CD4-positive, alpha-beta T cell (primary cell): ENCODE data around the gene ASXL1. TPM values are rescaled to one million over a fixed set of nuclear protein-coding genes. Genes with fewer than 3 reads are reported as not detected.

Experiments used
- ATAC-seq: fragments of 200-7000 bp; cut with Tn5 transposase; one replicate; pipeline ENCODE4 v1.10.0; 2022; ENCODE audit warnings: mild to moderate bottlenecking; ENCODE audit not compliant: poor library complexity
- CTCF ChIA-PET: fragments of 350-600 bp; sonication (Branson Sonifier 250); formaldehyde crosslinking; loops from one replicate; lab custom pipeline; 2021; ENCODE audit warnings: antibody characterized with exemption, inconsistent platforms; lab: Charles Lee
- POLR2A ChIA-PET: fragments of 350-600 bp; sonication (Branson Sonifier 250); formaldehyde crosslinking; loops from one replicate; lab custom pipeline; 2021; ENCODE audit warnings: antibody characterized with exemption, inconsistent platforms; lab: Charles Lee
- DNase-seq, 14 experiments: peaks; one replicate each; pipeline ENCODE4 v3.0.0-alpha.2; 2013 to 2020; ENCODE audit warnings: mixed read lengths in 2 of 14
- H3K27ac ChIP-seq, 2 donors: one replicate each; pipeline versions ENCODE4 v1.5.1 to v1.7.0; 2013; ENCODE audit warnings: low read length in 2 of 2, low read depth in 1 of 2, mild to moderate bottlenecking in 1 of 2
- H3K27me3 ChIP-seq, 2 experiments: 1 replicate in 1 of 2; 2 replicates in 1 of 2; pipeline versions ENCODE4 v1.6.1 to v1.7.0; 2013; ENCODE audit warnings: low read length in 2 of 2, control low read depth in 1 of 2, mild to moderate bottlenecking in 1 of 2, moderate library complexity in 1 of 2; ENCODE audit not compliant: insufficient read depth in 2 of 2, control insufficient read depth in 1 of 2
- H3K36me3 ChIP-seq: one replicate; pipeline ENCODE4 v1.6.1; 2013; ENCODE audit warnings: low read length, control low read depth; ENCODE audit not compliant: insufficient read depth
- H3K4me1 ChIP-seq: one replicate; pipeline ENCODE4 v1.6.1; 2013; ENCODE audit warnings: low read length, control low read depth; ENCODE audit not compliant: insufficient read depth
- H3K4me3 ChIP-seq: one replicate; pipeline ENCODE4 v1.5.1; 2013; ENCODE audit warnings: mild to moderate bottlenecking, low read length, moderate library complexity
- H3K9me3 ChIP-seq, 2 experiments: 1 replicate in 1 of 2; 2 replicates in 1 of 2; pipeline versions ENCODE4 v1.6.1 to v1.7.0; 2013; ENCODE audit warnings: low read length in 2 of 2, mild to moderate bottlenecking in 2 of 2, control low read depth in 1 of 2, moderate library complexity in 1 of 2; ENCODE audit not compliant: control insufficient read depth in 1 of 2, insufficient read depth in 1 of 2
- H3K27ac Mint-ChIP-seq: one replicate; pipeline ENCODE4 v1.8.0; 2020; ENCODE audit warnings: mixed read lengths
- H3K27me3 Mint-ChIP-seq: one replicate; pipeline ENCODE4 v1.8.0; 2021; ENCODE audit warnings: mixed read lengths
- H3K36me3 Mint-ChIP-seq: one replicate; pipeline ENCODE4 v1.8.0; 2021; ENCODE audit warnings: low read depth, mixed read lengths
- H3K4me1 Mint-ChIP-seq: one replicate; pipeline ENCODE4 v1.8.0; 2021; ENCODE audit warnings: low read depth, mixed read lengths
- H3K4me3 Mint-ChIP-seq: one replicate; pipeline ENCODE4 v1.8.0; 2020; ENCODE audit warnings: mild to moderate bottlenecking, mixed read lengths
- H3K9me3 Mint-ChIP-seq: one replicate; pipeline ENCODE4 v1.8.0; 2020; ENCODE audit warnings: mixed read lengths
- intact Hi-C, 2 experiments: fragments of 100-400 bp; cut with DNase I in 1 of 2; cut with micrococcal nuclease in 1 of 2; formaldehyde crosslinking; loops; one replicate each; pipeline versions ENCODE4 v1.15.1 to v1.9.0; 2023 to 2025; cut with DNase I, micrococcal nuclease
- total RNA-seq, 174 experiments: library from RNA in 2 of 174; stranded (reverse) in 2 of 174; gene quantifications; one replicate each; pipeline ENCODE4 v1.2.3 and lab custom pipeline; 2021 to 2026
- TF ChIP-seq, protein P1 (sequence below): fragments of 200-600 bp; IDR thresholded peaks from one replicate; pipeline ENCODE4 v1.8.0; 2022; ENCODE audit warnings: antibody characterized with exemption, mild to moderate bottlenecking

ASXL1 gene
- total RNA-seq, 2 experiments from 2014 or later: 213 to 222 TPM

DNA sequence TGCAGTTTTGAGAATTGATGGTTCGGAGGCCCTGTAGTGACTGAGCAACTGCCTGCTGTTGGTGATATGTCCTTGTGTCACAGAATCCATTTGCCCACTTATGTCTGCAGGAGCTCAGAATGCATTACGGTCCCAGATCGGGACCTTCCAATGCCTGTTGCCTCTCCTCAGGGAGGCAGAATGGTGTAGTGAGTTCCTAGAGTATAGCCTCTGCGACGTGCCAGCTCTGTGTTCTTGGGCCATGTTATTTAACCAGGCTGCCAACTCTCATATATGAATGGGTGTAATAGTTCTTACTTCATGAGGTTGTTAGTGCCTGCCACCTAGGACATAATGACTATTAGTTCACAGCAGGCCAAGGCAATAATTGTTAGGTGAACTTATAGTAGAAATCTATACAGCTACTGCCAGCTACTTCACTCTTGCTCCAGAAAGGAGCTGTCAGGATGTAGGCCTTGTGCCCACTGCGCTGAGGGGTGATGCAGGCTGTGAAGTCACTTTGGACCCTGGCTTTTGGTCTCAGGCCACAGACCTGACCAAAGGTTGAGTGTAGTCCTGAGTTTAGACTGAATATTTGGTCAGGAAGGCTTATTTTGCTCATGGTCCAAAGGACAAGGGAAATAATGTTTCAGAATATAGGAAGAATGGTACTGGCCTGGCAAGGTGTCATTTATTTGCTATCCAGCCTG, 82.1 kb downstream of the ASXL1 start:
- Histone ChIP-seq H3K36me3 (peaks cover 75% of the 10 kb centered on the region), H3K27ac (peak overlapping the region in 1 of 2 donors; percentile 15), H3K4me1 (peaks cover 3% of the 10 kb centered on the region), H3K9me3 (no peaks in the 10 kb centered on the region), H3K27me3 (no peaks in the 10 kb centered on the region), H3K4me3 (no peak overlapping the region)
- POLR2A ChIA-PET: interaction anchor here (1.2 kb wide), 1 partner anchor 9 kb away, joined by 4 read pairs; no protein-coding TSS in a partner anchor
- Mint-ChIP-seq H3K27ac (peak overlapping the region; percentile 75), H3K9me3 (no peaks in the 10 kb centered on the region), H3K4me1 (peaks cover 20% of the 10 kb centered on the region), H3K27me3 (no peaks in the 10 kb centered on the region), H3K4me3 (no peak overlapping the region), H3K36me3 (peaks cover 84% of the 10 kb centered on the region)
- TF ChIP-seq, protein P1, sequence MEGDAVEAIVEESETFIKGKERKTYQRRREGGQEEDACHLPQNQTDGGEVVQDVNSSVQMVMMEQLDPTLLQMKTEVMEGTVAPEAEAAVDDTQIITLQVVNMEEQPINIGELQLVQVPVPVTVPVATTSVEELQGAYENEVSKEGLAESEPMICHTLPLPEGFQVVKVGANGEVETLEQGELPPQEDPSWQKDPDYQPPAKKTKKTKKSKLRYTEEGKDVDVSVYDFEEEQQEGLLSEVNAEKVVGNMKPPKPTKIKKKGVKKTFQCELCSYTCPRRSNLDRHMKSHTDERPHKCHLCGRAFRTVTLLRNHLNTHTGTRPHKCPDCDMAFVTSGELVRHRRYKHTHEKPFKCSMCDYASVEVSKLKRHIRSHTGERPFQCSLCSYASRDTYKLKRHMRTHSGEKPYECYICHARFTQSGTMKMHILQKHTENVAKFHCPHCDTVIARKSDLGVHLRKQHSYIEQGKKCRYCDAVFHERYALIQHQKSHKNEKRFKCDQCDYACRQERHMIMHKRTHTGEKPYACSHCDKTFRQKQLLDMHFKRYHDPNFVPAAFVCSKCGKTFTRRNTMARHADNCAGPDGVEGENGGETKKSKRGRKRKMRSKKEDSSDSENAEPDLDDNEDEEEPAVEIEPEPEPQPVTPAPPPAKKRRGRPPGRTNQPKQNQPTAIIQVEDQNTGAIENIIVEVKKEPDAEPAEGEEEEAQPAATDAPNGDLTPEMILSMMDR: no peak
- ATAC-seq (no peak), DNase-seq (no peak)
- CTCF ChIA-PET: interaction anchor here (1.4 kb wide), 1 partner anchor 45 kb away, joined by 4 read pairs; no protein-coding TSS in a partner anchor
- intact Hi-C loops: loop anchor here in 1 of 2 experiments (5.0 kb wide), 1 partner anchor 67 kb away; no protein-coding TSS in a partner anchor

DNA sequence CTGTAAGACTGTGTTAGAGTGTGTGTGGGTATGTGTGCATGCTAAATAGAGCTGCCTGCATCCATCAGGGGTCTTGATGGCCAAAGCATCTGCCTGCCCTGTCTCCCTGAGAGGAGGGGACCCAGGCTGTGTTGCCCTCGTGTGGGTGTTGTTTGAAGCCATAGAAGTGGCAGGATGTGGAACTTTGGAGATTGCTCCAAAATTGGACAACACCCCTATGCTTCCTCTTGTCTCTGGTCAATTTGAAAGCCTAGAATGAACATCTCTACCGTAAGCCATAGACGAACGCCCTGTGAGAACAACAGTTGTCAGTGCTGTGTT, 82.6 kb downstream of the ASXL1 start:
- ATAC-seq: no peak
- H3K27me3 Mint-ChIP-seq: no peaks in the 10 kb centered on the region
- no peak for DNase-seq
- peak overlapping the region in 1 of 2 donors; percentile 15 for H3K27ac ChIP-seq
- H3K27me3 ChIP-seq: no peaks in the 10 kb centered on the region
- intact Hi-C loops: loop anchor here in 1 of 2 experiments (5.0 kb wide), 1 partner anchor 67 kb away; no protein-coding TSS in a partner anchor
- peaks cover 85% of the 10 kb centered on the region for H3K36me3 Mint-ChIP-seq
- peak overlapping the region; percentile 75 for H3K27ac Mint-ChIP-seq
- CTCF ChIA-PET: interaction anchor here (1.4 kb wide), 1 partner anchor 45 kb away, joined by 4 read pairs; no protein-coding TSS in a partner anchor
- H3K9me3 Mint-ChIP-seq: no peaks in the 10 kb centered on the region
- H3K4me3 Mint-ChIP-seq: no peak overlapping the region
- no peaks in the 10 kb centered on the region for H3K9me3 ChIP-seq
- H3K4me1 Mint-ChIP-seq: peaks cover 25% of the 10 kb centered on the region
- H3K4me3 ChIP-seq: no peak overlapping the region
- H3K4me1 ChIP-seq: peaks cover 6% of the 10 kb centered on the region
- TF ChIP-seq, protein P1: no peak
- peaks cover 75% of the 10 kb centered on the region for H3K36me3 ChIP-seq
- POLR2A ChIA-PET: interaction anchor here (1.2 kb wide), 1 partner anchor 9 kb away, joined by 4 read pairs; no protein-coding TSS in a partner anchor

DNA sequence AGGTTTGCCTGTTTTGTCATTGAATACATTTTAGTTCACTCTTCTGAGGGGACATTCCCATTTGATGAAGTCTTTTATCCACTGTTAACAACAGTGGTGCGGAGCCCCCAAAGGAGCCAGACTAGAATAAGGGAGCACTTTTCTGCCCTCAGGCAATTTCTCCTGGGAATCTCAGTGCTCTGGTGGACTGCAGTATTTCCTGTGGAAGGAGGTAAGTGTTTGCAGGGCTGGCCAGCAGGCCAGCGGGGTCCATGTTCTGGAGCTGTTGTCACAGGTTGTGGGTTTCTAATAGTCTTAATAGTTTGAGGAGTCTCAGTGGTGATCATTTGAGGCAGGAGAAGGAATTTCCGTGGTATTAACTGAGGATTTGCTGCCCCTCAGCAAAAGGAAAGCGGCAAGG, 83.5 kb downstream of the ASXL1 start:
- Histone ChIP-seq H3K27me3 (no peaks in the 10 kb centered on the region), H3K4me1 (peaks cover 15% of the 10 kb centered on the region), H3K36me3 (peaks cover 75% of the 10 kb centered on the region), H3K27ac (peak overlapping the region in 1 of 2 donors; percentile 16), H3K9me3 (no peaks in the 10 kb centered on the region), H3K4me3 (no peak overlapping the region)
- Mint-ChIP-seq H3K4me3 (no peak overlapping the region), H3K9me3 (no peaks in the 10 kb centered on the region), H3K27me3 (no peaks in the 10 kb centered on the region), H3K27ac (peak overlapping the region; percentile 75), H3K4me1 (peaks cover 26% of the 10 kb centered on the region), H3K36me3 (peaks cover 79% of the 10 kb centered on the region)
- ChIA-PET POLR2A (no interaction called here), CTCF (no interaction called here)
- TF ChIP-seq, protein P1: no peak
- DNase-seq (no peak), ATAC-seq (no peak)
- intact Hi-C loops: loop anchor here (2.0 to 5.0 kb wide), 2 partner anchors 66 to 105 kb away; no protein-coding TSS in a partner anchor
